ENCODE data around the gene GRID2.

DNA sequence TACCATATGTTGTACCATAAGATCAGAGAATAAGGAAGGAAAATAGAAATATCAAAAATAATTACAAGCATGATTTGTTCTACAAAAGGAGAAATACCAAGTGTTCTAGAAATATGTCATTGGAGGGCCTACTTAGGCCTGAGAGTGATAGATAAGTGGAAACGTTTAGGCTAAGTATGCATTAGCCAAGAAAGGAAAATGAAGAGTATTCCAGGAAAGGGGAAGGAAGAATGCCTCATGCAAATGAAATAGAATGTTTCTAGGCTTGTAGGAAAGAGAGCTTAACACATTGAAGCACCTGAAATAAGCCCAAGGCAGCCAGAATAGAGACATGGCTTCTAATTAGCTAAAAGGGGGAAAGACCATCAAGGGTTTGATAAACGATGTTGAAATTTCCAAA lies 929.1 kb downstream of the GRID2 start:
- TF ChIP-seq, protein P1, sequence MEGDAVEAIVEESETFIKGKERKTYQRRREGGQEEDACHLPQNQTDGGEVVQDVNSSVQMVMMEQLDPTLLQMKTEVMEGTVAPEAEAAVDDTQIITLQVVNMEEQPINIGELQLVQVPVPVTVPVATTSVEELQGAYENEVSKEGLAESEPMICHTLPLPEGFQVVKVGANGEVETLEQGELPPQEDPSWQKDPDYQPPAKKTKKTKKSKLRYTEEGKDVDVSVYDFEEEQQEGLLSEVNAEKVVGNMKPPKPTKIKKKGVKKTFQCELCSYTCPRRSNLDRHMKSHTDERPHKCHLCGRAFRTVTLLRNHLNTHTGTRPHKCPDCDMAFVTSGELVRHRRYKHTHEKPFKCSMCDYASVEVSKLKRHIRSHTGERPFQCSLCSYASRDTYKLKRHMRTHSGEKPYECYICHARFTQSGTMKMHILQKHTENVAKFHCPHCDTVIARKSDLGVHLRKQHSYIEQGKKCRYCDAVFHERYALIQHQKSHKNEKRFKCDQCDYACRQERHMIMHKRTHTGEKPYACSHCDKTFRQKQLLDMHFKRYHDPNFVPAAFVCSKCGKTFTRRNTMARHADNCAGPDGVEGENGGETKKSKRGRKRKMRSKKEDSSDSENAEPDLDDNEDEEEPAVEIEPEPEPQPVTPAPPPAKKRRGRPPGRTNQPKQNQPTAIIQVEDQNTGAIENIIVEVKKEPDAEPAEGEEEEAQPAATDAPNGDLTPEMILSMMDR (IDR thresholded peaks at IDR 0.05): no peak
- TF ChIP-seq POLR2A (IDR thresholded peaks at IDR 0.05): no peak
